Fibroblast of the conjunctiva (primary cell): ENCODE results near the gene NUDT7.

ENCODE experiments used
- DNase-seq: peaks from one replicate; pipeline ENCODE4 v3.0.0-alpha.2; 2010; ENCODE audit warnings: low read depth

The NUDT7 gene

GRCh38 chr16:77781091-77781490 is 58.8 kb downstream of the NUDT7 start:
- no peak for DNase-seq

- no peak for DNase-seq
Measured at GRCh38 chr16:77782694-77783093, 60.4 kb downstream of the NUDT7 start.

DNA sequence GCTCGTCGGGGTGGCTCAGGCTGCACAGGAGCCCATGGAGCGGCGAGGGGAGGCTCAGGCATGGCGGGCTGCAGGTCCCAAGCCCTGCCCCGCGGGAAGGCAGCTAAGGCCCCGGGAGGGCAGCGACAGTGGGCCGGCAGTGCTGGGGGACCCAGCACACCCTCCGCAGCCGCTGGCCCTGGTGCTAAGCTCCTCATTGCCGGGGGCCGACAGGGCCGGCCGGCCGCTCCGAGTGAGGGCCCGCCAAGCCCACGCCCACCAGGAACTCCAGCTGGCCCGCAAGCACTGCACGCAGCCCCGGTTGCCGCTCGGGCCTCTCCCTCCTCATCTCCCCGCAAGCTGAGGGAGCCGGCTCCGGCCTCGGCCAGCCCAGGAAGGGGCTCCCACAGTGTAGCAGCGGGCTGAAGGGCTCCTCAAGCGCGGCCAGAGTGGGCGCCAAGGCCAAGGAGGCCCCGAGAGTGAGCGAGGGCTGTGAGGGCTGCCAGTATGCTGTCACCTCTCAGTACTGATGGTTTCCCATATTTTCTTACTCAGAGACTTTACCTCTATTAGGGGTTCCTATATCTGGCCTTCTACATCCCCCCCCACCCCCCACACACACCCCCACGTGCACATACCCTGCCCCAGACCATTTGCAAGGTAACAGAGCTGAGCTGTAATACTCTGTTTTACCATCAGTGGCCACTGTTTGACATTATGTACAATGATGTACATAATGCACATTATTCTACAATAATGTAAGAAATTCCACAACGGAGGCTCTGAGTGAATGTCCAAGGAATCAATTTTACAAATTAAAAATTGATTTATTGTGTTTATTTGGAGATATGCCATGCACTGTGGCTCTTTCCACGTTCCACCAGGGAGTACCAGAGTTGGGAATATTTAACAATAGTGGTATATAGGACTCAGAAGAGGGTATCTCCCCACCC is 62.4 kb downstream of the NUDT7 start:
- DNase-seq: no peak

GRCh38 chr16:77785373-77785764 is 63.1 kb downstream of the NUDT7 start:
- no peak for DNase-seq

DNA sequence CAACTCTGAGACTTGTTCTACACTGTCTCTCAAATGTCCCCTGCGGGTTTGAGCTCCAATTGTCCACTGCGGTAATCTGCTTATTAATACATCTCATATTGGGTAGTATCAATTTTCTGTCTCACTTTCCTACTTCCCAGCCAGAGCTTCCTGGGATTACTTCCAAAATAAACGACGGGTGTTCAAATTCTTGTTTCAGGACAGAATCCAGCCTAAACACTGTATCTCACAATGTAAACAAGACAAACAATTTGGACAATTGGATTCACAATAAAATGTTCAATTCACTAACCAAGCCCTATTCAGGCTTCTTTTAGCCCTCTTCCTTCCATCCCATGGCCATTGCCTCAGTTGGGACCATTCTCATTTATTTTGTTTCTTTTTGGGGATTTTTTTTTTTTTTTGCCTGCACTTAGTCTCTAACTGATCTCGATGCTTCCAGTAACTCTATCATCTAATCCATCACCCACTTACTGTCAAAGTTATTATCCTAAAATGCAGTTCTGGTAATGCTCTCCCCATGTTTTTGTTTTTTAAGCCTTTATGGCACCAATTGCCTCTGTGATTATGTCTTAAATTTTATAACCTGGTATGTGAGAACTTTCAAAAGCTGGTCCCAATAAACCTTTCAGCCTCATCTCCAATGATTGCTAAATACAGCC is 64.0 kb downstream of the NUDT7 start:
- no peak for DNase-seq

DNA sequence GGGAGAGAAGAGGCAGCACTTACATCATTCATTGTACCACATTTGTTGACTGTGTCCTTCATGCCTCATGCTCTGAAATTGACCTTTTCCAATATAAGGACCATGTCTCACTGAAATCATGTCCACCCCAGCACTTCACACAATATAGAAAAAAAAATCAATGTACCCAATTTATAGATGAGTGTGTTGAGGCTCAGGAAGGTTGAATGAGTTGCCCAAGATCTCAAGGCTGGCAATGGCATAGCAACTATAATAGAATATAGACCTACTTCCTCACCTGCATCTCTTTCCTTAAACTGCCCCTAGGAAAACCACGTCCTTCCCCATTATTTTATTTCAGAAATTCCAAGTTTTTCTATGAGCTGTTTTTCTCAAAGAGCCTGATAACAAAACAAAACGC is 65.1 kb downstream of the NUDT7 start:
- DNase-seq: no peak

DNA sequence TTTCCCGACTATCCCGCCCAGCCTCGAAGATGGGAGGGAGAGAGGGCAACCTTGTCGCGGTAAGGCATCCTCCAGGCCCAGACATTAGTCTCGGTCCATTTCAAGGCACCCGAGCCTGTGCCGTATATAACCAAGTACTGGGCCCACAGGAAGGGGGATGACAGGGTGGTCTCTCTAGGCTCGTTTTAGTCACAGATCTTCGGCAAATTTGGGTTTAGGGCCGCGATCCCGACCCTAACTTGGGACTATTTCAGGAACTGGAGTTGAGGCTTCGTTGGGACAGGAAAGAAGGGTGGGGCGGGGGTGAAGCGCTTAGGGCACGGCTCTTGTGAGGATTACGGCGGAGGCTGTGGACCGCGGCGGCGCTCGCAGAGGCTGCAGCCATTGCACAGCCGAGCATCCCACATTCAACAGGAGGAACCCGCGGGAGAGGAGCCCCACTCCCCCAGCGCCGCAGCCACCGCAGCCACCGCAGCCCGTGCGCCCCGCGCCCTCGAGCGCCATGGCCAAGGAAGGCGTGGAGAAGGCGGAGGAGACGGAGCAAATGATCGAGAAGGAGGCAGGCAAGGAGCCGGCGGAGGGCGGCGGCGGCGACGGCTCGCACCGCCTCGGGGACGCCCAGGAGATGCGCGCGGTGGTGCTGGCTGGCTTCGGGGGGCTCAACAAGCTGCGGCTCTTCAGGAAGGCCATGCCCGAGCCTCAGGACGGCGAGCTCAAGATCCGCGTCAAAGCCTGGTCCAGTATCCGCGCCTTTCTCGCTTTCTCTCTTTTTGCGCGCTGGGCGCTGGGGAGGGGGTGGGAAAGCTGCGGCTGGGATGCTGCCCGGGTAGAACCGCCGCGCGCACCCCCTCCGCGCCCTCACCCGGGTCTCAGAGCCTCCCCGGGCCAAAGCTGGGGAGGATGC is 66.1 kb downstream of the NUDT7 start, which contains the start of gene VAT1L:
VAT1L (plus strand) TSS at position 384 of the 904 bp plus-strand sequence; CDS start at position 503, 119 bp downstream.
- DNase-seq: no peak

DNA sequence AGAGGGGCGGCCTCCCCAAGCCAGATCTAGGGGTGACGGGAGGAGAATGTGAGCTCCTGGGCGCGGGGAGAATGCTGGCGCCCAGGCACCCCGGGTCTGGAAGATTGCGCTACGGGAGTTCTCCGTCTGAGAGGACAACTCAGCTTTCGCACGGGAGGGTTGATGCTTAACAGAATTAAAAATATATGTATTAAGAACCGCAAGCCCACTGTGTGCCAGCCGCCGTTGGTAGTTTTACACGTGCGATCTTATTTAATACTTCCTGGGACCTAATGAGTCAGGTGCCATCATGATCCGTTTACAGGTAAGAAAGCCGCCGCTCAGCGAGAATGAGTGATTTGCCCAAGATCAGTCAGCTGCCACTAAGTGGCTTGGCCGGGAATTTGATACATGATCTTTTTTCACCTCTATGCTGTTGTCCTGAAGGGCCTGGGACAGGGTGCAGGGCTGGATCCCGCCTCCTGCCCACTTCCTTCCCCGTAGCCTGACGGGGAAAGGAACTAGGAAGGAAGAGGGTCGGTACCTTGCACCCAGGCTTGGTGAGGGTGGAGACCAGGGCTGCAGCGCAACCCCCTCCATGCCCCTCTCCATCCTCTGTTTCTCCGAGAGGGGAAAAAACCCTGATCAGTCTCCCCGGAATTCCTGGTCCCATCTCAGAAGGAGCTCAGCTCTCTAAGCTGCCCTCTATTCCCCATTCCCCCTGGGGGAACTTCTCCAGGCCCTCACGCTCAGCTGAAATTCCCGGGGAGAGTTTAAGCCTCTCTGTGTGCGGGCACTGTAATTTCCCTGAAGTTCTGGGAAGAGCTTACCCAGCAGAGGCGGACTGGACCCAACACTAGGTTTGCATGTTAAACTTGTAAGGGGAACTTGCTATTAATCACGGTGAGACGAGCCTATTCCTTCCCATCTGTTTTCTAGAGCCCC is 67.0 kb downstream of the NUDT7 start:
- DNase-seq: no peak

GRCh38 chr16:77790009-77790372 is 67.7 kb downstream of the NUDT7 start:
- no peak for DNase-seq

DNA sequence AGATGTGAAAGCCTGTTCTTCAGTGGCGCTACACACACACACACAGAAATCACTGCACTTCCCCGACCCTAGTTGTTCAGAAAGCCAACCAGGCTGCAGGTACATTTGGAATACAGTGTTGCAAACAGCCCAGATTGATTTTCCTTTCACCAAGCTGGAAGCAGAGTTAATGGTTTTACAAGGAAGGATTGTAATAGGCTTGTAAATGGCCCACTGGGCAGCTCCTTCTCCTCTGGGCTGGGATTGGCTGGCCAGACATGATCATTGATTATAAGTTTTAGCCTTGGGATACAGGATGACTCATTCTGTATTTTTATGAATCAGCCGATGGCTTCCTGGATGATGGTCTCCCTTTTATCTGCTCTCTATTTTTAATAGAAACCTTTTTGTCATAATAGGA is 68.6 kb downstream of the NUDT7 start:
- DNase-seq: no peak
